KOPT-K1 (cell line): Measurements from ENCODE around the gene OTOGL.
"Not testable (repeated sequence)": the region's sequence is repeated elsewhere in the genome, so short reads cannot be mapped to it uniquely, and the experiment has no call there.

ENCODE experiments used
- H3K27ac ChIP-seq: fragments of 200-600 bp; sonication (generic); 2 replicates; pipeline ENCODE4 v1.5.1; 2016; ENCODE audit warnings: antibody characterized with exemption, mild to moderate bottlenecking, low read depth, low read length; ENCODE audit not compliant: poor library complexity, severe bottlenecking
- H3K36me3 ChIP-seq: fragments of 200-600 bp; sonication (generic); 2 replicates; pipeline ENCODE4 v1.5.1; 2017; ENCODE audit warnings: antibody characterized with exemption, mild to moderate bottlenecking, low read length, moderate library complexity; ENCODE audit not compliant: insufficient read depth
- H3K9me3 ChIP-seq: fragments of 200-600 bp; sonication (generic); 2 replicates; pipeline ENCODE4 v1.5.1; 2017; ENCODE audit warnings: antibody characterized with exemption, low read length, mild to moderate bottlenecking; ENCODE audit not compliant: insufficient read depth, poor library complexity, severe bottlenecking

Gene OTOGL

DNA sequence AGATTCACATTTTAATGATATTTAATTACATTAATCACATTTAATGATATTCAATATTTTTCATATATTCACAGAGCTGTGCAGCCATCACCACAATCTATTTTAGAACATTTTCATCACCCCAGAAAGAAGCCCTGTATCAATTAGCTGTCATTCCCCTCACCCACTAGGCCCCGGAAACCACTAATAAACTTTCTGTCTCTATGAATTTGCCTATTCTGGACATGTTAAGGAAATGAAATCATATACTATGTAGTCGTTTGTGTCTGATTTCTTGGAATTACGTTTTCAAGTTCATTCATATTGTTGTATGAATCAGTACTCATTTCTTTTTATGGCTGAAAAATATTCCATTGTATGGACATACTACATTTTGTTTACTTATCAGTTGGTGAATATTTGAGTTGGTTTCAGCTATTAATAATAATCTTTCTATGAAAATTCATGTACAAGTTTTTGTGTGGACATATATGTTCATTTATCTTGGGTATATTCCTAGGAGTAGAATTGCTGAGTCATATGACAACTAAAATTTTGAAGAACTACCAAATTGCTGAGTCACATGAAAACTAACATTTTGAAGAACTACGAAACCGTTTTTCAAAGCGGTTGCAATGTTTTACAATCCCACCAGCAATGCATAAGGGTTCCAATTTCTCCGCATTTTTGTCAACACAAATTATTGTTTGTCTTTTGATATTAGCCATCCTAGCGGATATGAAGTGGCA is 11.7 kb upstream of the OTOGL start:
- no peaks in the 10 kb centered on the region for H3K9me3 ChIP-seq
- no peak overlapping the region for H3K27ac ChIP-seq
- H3K36me3 ChIP-seq = no peaks in the 10 kb centered on the region

- Histone ChIP-seq H3K9me3 (no peaks in the 10 kb centered on the region), H3K36me3 (no peaks in the 10 kb centered on the region), H3K27ac (no peak overlapping the region)
Observed at GRCh38 chr12:80100591-80100990, 1.3 kb downstream of the OTOGL start.

GRCh38 chr12:80101126-80101525 is 1.8 kb downstream of the OTOGL start:
- H3K9me3 ChIP-seq = no peaks in the 10 kb centered on the region
- no peak overlapping the region for H3K27ac ChIP-seq
- H3K36me3 ChIP-seq = no peaks in the 10 kb centered on the region

- Histone ChIP-seq H3K36me3 (no peaks in the 10 kb centered on the region), H3K27ac (no peak overlapping the region)
Observed at GRCh38 chr12:80107221-80107620, 7.9 kb downstream of the OTOGL start.

DNA sequence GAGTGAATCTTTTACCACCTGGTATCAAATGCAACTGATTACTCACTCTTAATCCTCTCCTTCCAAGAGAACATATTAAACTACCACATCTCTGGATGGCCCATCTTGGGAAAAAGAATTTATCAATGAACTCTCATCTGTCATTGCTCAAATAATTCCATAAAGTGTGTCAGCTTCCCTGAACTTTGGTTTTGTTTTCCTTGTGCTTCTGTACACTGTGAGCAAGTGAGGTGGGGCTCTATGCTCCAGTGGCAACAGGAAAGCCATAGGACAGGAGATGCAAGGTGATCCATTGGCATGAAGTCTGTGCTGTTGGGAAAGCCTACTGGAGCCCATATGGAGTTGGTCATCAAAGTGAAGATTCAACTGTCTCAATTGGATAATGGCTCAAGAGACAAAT is 17.4 kb downstream of the OTOGL start:
- H3K27ac ChIP-seq = no peak overlapping the region
- H3K9me3 ChIP-seq = no peaks in the 10 kb centered on the region
- H3K36me3 ChIP-seq = no peaks in the 10 kb centered on the region

More at GRCh38 chr12:80107221-80107620, 7.9 kb downstream of the OTOGL start:
- H3K9me3 ChIP-seq = no peaks in the 10 kb centered on the region

GRCh38 chr12:80118565-80119324 is 19.4 kb downstream of the OTOGL start:
- Histone ChIP-seq H3K27ac (no peak overlapping the region), H3K36me3 (no peaks in the 10 kb centered on the region), H3K9me3 (no peaks in the 10 kb centered on the region)

DNA sequence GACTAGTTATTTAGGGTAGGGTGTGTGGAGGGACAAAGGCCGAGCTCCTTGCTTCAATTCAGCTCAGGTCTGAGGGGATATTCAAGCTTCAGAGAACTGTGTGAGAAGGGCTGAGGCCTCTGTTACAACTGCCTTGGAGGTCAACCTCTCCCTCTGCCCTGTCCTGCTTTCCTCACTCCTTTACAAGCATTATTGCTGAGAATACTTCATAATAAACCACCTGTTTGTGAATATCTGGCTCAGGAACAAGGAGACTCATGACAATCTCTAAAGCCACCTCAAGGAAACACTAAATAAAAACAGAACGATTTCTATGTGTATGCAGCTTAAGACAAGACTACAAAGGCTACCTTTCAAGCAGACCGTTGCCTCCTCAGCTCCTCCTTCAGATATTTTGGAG is 21.7 kb downstream of the OTOGL start:
- no peak overlapping the region for H3K27ac ChIP-seq

GRCh38 chr12:80121661-80122060 is 22.3 kb downstream of the OTOGL start:
- Histone ChIP-seq H3K27ac (no peak overlapping the region), H3K36me3 (no peaks in the 10 kb centered on the region), H3K9me3 (no peaks in the 10 kb centered on the region)

More for the DNA sequence above, 21.7 kb downstream of the OTOGL start:
- Histone ChIP-seq H3K9me3 (no peaks in the 10 kb centered on the region), H3K36me3 (no peaks in the 10 kb centered on the region)

DNA sequence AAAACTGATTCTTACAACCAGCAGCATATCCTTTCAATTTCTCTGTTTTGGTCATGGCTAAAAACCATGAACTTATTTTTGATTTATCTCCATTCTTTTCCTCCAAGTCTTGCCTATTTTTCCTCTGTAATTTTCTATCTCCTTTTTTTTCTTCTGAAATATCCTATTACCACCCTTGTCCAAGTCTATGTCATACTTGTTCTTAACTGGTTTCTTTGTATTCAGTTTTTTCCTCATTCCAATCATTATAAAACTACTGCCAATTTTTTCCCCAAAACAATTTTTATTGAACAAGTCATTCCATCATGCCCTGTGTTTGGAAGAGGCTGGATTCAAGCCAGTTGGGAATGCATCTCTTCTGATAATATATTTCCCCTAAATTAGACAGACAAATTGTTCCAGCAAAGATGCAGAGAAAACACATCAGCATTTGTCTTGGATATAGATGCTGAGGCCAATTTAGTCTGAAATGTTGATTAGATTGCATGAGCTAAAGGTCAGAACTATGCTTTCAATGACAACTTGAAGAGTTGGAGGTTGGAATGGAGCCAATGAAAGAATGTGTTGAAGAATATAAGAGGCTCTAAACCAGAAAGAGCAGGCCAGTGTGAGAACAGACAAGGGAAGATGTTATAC is 30.7 kb downstream of the OTOGL start:
- no peak overlapping the region for H3K27ac ChIP-seq

GRCh38 chr12:80135624-80136023 is 36.3 kb downstream of the OTOGL start:
- H3K9me3 ChIP-seq = no peaks in the 10 kb centered on the region
- H3K27ac ChIP-seq = no peak overlapping the region
- H3K36me3 ChIP-seq = no peaks in the 10 kb centered on the region

More for the DNA sequence above, 30.7 kb downstream of the OTOGL start:
- Histone ChIP-seq H3K36me3 (no peaks in the 10 kb centered on the region), H3K9me3 (no peaks in the 10 kb centered on the region)

GRCh38 chr12:80140005-80140404 is 40.7 kb downstream of the OTOGL start:
- no peak overlapping the region for H3K27ac ChIP-seq
- H3K9me3 ChIP-seq = no peaks in the 10 kb centered on the region
- no peaks in the 10 kb centered on the region for H3K36me3 ChIP-seq

GRCh38 chr12:80142640-80143039 is 43.3 kb downstream of the OTOGL start:
- Histone ChIP-seq H3K36me3 (no peaks in the 10 kb centered on the region), H3K27ac (no peak overlapping the region)

DNA sequence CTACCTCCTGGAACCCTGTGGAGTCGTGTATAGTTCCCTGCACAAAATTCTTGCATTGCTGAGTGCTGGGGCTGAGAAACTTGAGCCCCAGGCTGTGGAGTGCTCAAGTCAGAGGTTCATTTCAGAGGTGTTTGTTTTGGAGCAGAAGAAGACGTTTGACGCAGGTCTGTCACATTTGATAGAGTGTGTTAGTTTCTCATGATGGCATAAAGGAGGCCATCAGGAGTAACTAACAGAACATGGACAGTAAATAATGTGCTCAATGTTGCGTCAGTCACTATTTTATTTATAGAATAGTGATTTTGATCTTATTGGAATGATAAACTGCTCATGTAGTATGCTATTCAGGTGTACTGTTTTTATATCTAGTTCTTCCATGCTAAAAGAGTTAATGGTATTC is 44.2 kb downstream of the OTOGL start:
- H3K27ac ChIP-seq = no peak overlapping the region
- no peaks in the 10 kb centered on the region for H3K9me3 ChIP-seq
- no peaks in the 10 kb centered on the region for H3K36me3 ChIP-seq

More at GRCh38 chr12:80142640-80143039, 43.3 kb downstream of the OTOGL start:
- H3K9me3 ChIP-seq = no peaks in the 10 kb centered on the region

DNA sequence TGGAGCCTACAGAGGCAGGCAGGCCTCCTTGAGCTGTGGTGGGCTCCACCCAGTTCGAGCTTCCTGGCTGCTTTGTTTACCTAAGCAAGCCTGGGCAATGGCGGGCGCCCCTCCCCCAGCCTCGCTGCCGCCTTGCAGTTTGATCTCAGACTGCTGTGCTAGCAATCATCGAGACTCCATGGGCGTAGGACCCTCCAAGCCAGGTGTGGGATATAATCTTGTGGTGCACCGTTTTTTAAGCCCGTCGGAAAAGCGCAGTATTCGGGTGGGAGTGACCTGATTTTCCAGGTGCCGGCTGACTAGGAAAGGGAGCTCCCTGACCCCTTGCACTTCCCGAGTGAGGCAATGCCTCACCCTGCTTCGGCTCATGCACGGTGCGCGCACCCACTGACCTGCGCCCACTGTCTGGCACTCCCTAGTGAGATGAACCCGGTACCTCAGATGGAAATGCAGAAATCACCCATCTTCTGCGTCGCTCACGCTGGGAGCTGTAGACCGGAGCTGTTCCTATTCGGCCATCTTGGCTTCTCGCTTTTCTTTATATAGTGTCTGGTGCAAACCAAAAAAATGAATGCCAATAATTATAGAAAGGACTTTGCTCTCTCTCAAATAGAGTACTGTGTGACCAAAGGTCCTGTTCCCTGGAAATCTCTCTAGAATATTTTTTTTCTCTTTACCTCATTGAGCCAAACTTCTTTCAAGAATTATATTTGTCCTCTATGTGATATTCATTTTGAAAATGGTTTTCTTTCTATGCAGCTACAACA is 50.4 kb downstream of the OTOGL start:
- not testable (repeated sequence) for H3K36me3 ChIP-seq, H3K9me3 ChIP-seq, H3K27ac ChIP-seq

GRCh38 chr12:80151131-80151530 is 51.8 kb downstream of the OTOGL start:
- H3K36me3 ChIP-seq = no peaks in the 10 kb centered on the region
- H3K27ac ChIP-seq = no peak overlapping the region
- no peaks in the 10 kb centered on the region for H3K9me3 ChIP-seq
